ENCODE measurements around the gene PBX3. TPM values are rescaled to one million over a fixed set of nuclear protein-coding genes. Genes with fewer than 3 reads are reported as not detected.

Gene PBX3
- total and polyA plus RNA-seq, 2 of the 13 experiments (the other 11 are each of a cell fraction or from before 2014, with no cell fraction given), result 6.0 to 11.2 TPM

- TF ChIP-seq ZNF318 (CRISPR knock-in tag; IDR thresholded peaks at IDR 0.05) (no peak), NR0B2 (CRISPR knock-in tag; IDR thresholded peaks at IDR 0.05) (no peak), TRIM24 (CRISPR knock-in tag; IDR thresholded peaks at IDR 0.05) (no peak), BATF2 (CRISPR knock-in tag; IDR thresholded peaks at IDR 0.05) (no peak), ZNF703 (CRISPR knock-in tag; IDR thresholded peaks at IDR 0.05; ENCODE audit: borderline replicate concordance) (no peak), AKAP8 (CRISPR knock-in tag; IDR thresholded peaks at IDR 0.05) (no peak)
Observed at GRCh38 chr9:125963932-125964331, 216.8 kb downstream of the PBX3 start (continued).

Data from HepG2 (cell line).